Lung (tissue), 12 donors: Measurements from ENCODE around the gene ANKRD44. TPM values are rescaled to one million over a fixed set of nuclear protein-coding genes. Genes with fewer than 3 reads are reported as not detected.

Source experiments
- ATAC-seq: fragments of 200-7000 bp; cut with Tn5 transposase; one replicate; pipeline ENCODE4 v1.9.1; 2020; ENCODE audit warnings: moderate number of reproducible peaks; ENCODE audit not compliant: insufficient read depth, low FRiP score
- DNase-seq, 3 donors: peaks; one replicate each; pipeline ENCODE4 v3.0.0-alpha.2; 2013 to 2017
- H3K27ac ChIP-seq, 2 donors: one replicate each; pipeline ENCODE4 v1.5.1; 2013; ENCODE audit warnings: mild to moderate bottlenecking in 2 of 2, moderate library complexity in 2 of 2, control low read depth in 1 of 2, inconsistent platforms in 1 of 2, low read depth in 1 of 2, low read length in 1 of 2
- H3K27me3 ChIP-seq, 3 donors: one replicate each; pipeline ENCODE4 v1.5.1; 2013; ENCODE audit warnings: low read length in 2 of 3; ENCODE audit not compliant: control insufficient read depth in 3 of 3, insufficient read depth in 3 of 3
- H3K36me3 ChIP-seq, 4 donors: one replicate each; pipeline ENCODE4 v1.5.1; 2013; ENCODE audit warnings: low read length in 4 of 4, mild to moderate bottlenecking in 1 of 4, moderate library complexity in 1 of 4; ENCODE audit not compliant: control insufficient read depth in 4 of 4, insufficient read depth in 4 of 4
- H3K4me1 ChIP-seq, 5 donors: one replicate each; pipeline ENCODE4 v1.5.1; 2013; ENCODE audit warnings: low read length in 5 of 5, mild to moderate bottlenecking in 2 of 5, moderate library complexity in 1 of 5; ENCODE audit not compliant: control insufficient read depth in 5 of 5, insufficient read depth in 5 of 5
- H3K4me3 ChIP-seq: one replicate; pipeline ENCODE4 v1.5.1; 2013; ENCODE audit warnings: mild to moderate bottlenecking, control low read depth, moderate library complexity
- H3K9ac ChIP-seq, 2 donors: one replicate each; pipeline ENCODE4 v1.5.1; 2013; ENCODE audit warnings: low read length in 2 of 2, control low read depth in 1 of 2; ENCODE audit not compliant: insufficient read depth in 1 of 2
- H3K9me3 ChIP-seq, 4 donors: one replicate each; pipeline ENCODE4 v1.5.1; 2013; ENCODE audit warnings: low read length in 3 of 4, mild to moderate bottlenecking in 1 of 4, moderate library complexity in 1 of 4; ENCODE audit not compliant: control insufficient read depth in 4 of 4, insufficient read depth in 3 of 4
- WGBS, 2 donors: extraction: QIAGEN DNeasy Blood & Tissue Kit; methylation state at CpG; one replicate each; pipeline ENCODE4 v1.1.7; 2013; 5-methylcytosine and 5-hydroxymethylcytosine counted together
- polyA plus RNA-seq, 2 donors: library from polyadenylated mRNA; stranded (reverse); fragments of 200-250 nt; gene quantifications; one replicate each; pipeline ENCODE4 v1.2.1, GENCODE V29; 2013
- total RNA-seq, 2 donors: library from RNA; depleted of rRNA in 1 of 2; stranded (reverse); fragments of >200 nt in 1 of 2; gene quantifications; one replicate each; pipeline ENCODE4 v1.2.1, GENCODE V29; 2014 to 2021
- TF ChIP-seq, protein P1 (sequence below): IDR thresholded peaks from 2 replicates; pipeline ENCODE4 v1.5.1; 2012; ENCODE audit warnings: mild to moderate bottlenecking; ENCODE audit errors: control extremely low read depth, extremely low read depth
- donor health status: control.
- donor health status: control.
- donor health status: Bipolar disorder and iron deficiency.
- donor health status: healthy.
- donor health status: DM: yes; HTN: yes; CAD: no.

Gene ANKRD44
- total and polyA plus RNA-seq, 4 donors = 7.1 to 73.8 (median 20.3) TPM

DNA sequence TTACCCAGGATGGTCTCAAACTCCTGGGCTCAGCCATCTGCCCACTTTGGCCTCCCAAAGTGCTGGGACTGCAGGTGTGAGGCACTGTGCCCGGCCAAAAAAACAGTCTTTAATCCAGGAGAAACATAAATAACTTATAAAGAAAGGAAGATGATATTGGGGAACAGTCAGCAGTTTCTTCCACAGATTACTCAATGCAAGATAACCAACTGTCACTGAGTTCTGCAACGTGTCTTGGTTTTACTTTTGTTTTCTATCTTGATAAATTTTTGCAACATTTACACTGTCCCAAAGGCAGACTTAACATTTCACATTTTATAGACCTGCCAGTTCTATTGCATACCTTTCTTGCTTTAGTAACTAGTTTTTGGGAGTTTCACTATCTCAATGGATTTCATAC is 71.1 kb downstream of the ANKRD44 start:
- ATAC-seq = no peak
- peak overlapping the region in 1 of 2 donors; percentile 44 for H3K27ac ChIP-seq
- H3K9me3 ChIP-seq = no peaks in the 10 kb centered on the region
- H3K4me1 ChIP-seq = peaks cover 0 to 15% (median 3%) of the 10 kb centered on the region in 5 donors
- WGBS, 2 donors = 14 to 33% methylated on average over 2 of the region's 2 CpGs
- TF ChIP-seq, protein P1, sequence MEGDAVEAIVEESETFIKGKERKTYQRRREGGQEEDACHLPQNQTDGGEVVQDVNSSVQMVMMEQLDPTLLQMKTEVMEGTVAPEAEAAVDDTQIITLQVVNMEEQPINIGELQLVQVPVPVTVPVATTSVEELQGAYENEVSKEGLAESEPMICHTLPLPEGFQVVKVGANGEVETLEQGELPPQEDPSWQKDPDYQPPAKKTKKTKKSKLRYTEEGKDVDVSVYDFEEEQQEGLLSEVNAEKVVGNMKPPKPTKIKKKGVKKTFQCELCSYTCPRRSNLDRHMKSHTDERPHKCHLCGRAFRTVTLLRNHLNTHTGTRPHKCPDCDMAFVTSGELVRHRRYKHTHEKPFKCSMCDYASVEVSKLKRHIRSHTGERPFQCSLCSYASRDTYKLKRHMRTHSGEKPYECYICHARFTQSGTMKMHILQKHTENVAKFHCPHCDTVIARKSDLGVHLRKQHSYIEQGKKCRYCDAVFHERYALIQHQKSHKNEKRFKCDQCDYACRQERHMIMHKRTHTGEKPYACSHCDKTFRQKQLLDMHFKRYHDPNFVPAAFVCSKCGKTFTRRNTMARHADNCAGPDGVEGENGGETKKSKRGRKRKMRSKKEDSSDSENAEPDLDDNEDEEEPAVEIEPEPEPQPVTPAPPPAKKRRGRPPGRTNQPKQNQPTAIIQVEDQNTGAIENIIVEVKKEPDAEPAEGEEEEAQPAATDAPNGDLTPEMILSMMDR = no peak
- DNase-seq = no peak
- no peak overlapping the region for H3K4me3 ChIP-seq
- H3K36me3 ChIP-seq = no peaks in the 10 kb centered on the region
- H3K9ac ChIP-seq = no peak overlapping the region
- H3K27me3 ChIP-seq = no peaks in the 10 kb centered on the region

GRCh38 chr2:197238043-197238365 is 72.6 kb downstream of the ANKRD44 start:
- no peak overlapping the region for H3K27ac ChIP-seq
- no peak overlapping the region for H3K4me3 ChIP-seq
- H3K27me3 ChIP-seq = no peaks in the 10 kb centered on the region
- ATAC-seq (no peak), DNase-seq (peak in 2 of 3 donors; percentile 49 to 62)
- no peak overlapping the region for H3K9ac ChIP-seq
- TF ChIP-seq, protein P1 = no peak
- H3K36me3 ChIP-seq = no peaks in the 10 kb centered on the region
- H3K4me1 ChIP-seq = peaks cover 0 to 15% (median 3%) of the 10 kb centered on the region in 5 donors
- WGBS, 2 donors = 42 to 46% methylated on average over 2 of the region's 2 CpGs
- H3K9me3 ChIP-seq = no peaks in the 10 kb centered on the region

- ATAC-seq (no peak), DNase-seq (peak in 2 of 3 donors; percentile 67 to 69)
- 68 to 79% methylated on average over 8 of the region's 8 CpGs for WGBS, 2 donors
- Histone ChIP-seq H3K9me3 (no peaks in the 10 kb centered on the region), H3K27me3 (no peaks in the 10 kb centered on the region), H3K36me3 (no peaks in the 10 kb centered on the region), H3K9ac (no peak overlapping the region), H3K4me3 (no peak overlapping the region), H3K4me1 (peaks cover 0 to 15% (median 3%) of the 10 kb centered on the region in 5 donors), H3K27ac (no peak overlapping the region)
- TF ChIP-seq, protein P1 = no peak
Observed at GRCh38 chr2:197237291-197238042, 73.1 kb downstream of the ANKRD44 start.
